Measurements from ENCODE around the gene ABCC8.

ABCC8 gene

GRCh38 chr11:17343257-17343656, 133.4 kb downstream of the ABCC8 start:
- no peak overlapping the region for H3K27ac ChIP-seq
- no peak for DNase-seq (ENCODE audit: low read depth, low spot score)
- H3K36me3 ChIP-seq (ENCODE audit: insufficient read depth, low read length) = no peaks in the 10 kb centered on the region
- no peaks in the 10 kb centered on the region for H3K9me3 ChIP-seq (ENCODE audit: low read depth, low read length)
- no peak overlapping the region for H3K4me3 ChIP-seq
- TF ChIP-seq POLR2AphosphoS5 (IDR thresholded peaks at IDR 0.05; ENCODE audit: borderline replicate concordance, low read depth, low read length) = no peak
- TF ChIP-seq EZH2 (IDR thresholded peaks at IDR 0.05) = no peak
- no peak for TF ChIP-seq FOXP2 (optimal IDR thresholded peaks at IDR 0.05; ENCODE audit: control extremely low read depth, extremely low read length, insufficient read depth)
- H3K9ac ChIP-seq (ENCODE audit: insufficient read length) = no peak overlapping the region

Data from SK-N-MC (cell line).